Loucy (cell line): ENCODE results near the gene PPP2R1B.

Experiments used
- H2AFZ ChIP-seq: fragments of 200-600 bp; sonication (generic); 2 replicates; pipeline ENCODE4 v1.6.0; 2016; ENCODE audit warnings: antibody characterized with exemption, mild to moderate bottlenecking, low read length, moderate library complexity
- H3F3A ChIP-seq: fragments of 200-600 bp; 2 replicates; pipeline ENCODE4 v1.6.0; 2016; ENCODE audit warnings: antibody characterized with exemption, low read depth, mild to moderate bottlenecking
- H3K27me3 ChIP-seq: fragments of 200-600 bp; sonication (generic); 2 replicates; pipeline ENCODE4 v1.6.1; 2014; ENCODE audit warnings: low read length, mild to moderate bottlenecking; ENCODE audit not compliant: insufficient read depth, poor library complexity, severe bottlenecking
- H3K36me3 ChIP-seq: fragments of 200-600 bp; sonication (generic); 2 replicates; pipeline ENCODE4 v1.6.1; 2016; ENCODE audit warnings: low read length; ENCODE audit not compliant: insufficient read depth
- H3K4me1 ChIP-seq: fragments of 200-600 bp; sonication (generic); 2 replicates; pipeline ENCODE4 v1.5.1; 2014; ENCODE audit warnings: low read length, mild to moderate bottlenecking; ENCODE audit not compliant: insufficient read depth, poor library complexity, severe bottlenecking
- H3K4me2 ChIP-seq: fragments of 200-600 bp; sonication (generic); 2 replicates; pipeline ENCODE4 v1.6.0; 2014; ENCODE audit warnings: antibody characterized with exemption, low read length, low read depth, mild to moderate bottlenecking; ENCODE audit not compliant: poor library complexity, severe bottlenecking
- H3K4me3 ChIP-seq: fragments of 200-600 bp; sonication (generic); 2 replicates; pipeline ENCODE4 v1.5.1; 2014; ENCODE audit warnings: low read length, mild to moderate bottlenecking, mixed read lengths; ENCODE audit not compliant: poor library complexity, severe bottlenecking
- H3K79me2 ChIP-seq: fragments of 200-600 bp; sonication (generic); 2 replicates; pipeline ENCODE4 v1.6.1; 2014; ENCODE audit warnings: low read length; ENCODE audit not compliant: insufficient read depth
- H3K9ac ChIP-seq: fragments of 200-600 bp; sonication (generic); 2 replicates; pipeline ENCODE4 v1.6.0; 2014; ENCODE audit warnings: mild to moderate bottlenecking, low read depth, low read length, moderate library complexity; ENCODE audit not compliant: poor library complexity, severe bottlenecking
- H3K9me2 ChIP-seq: fragments of 200-600 bp; sonication (generic); replicated peaks from 2 replicates; pipeline ENCODE4 v1.6.1; 2016; ENCODE audit warnings: low read depth, low read length, mixed read lengths
- H3K9me3 ChIP-seq: fragments of 200-600 bp; sonication (generic); 2 replicates; pipeline ENCODE4 v1.6.1; 2014; ENCODE audit warnings: mild to moderate bottlenecking, antibody characterized with exemption, low read length, low read depth; ENCODE audit not compliant: insufficient read depth
- H4K20me1 ChIP-seq: fragments of 200-600 bp; sonication (generic); 2 replicates; pipeline ENCODE4 v1.6.0; 2014; ENCODE audit warnings: antibody characterized with exemption, low read length, mild to moderate bottlenecking; ENCODE audit not compliant: insufficient read depth, poor library complexity, severe bottlenecking
- EZH2phosphoT487 ChIP-seq: fragments of 200-600 bp; IDR thresholded peaks from 2 replicates; pipeline ENCODE4 v1.6.1; 2018; ENCODE audit warnings: antibody characterized with exemption, mild to moderate bottlenecking, moderate library complexity, borderline replicate concordance
- TF ChIP-seq, protein P1 (sequence below): fragments of 200-600 bp; sonication (generic); conservative IDR thresholded peaks from 2 replicates; pipeline ENCODE4 v1.5.1; 2014; ENCODE audit warnings: mild to moderate bottlenecking, antibody characterized with exemption, low read length

PPP2R1B gene

DNA sequence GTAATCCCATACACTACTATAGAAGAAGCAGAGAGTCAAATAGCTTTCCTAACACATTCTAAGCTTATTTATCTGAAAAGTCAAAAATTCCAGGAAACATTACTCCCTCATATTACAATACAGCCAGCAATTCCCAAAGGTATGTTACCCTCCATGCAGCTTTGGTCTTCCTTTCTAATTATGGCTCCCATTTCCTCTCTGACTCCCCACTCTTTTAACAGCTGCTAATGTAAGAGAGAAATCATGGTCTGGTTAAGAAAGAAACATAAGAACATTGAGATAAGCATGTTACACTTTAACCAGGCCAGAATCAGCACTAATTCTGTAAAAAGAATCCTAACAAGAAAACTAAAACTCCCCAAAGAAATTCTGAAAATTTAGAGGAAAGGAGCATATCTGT is 6.8 kb downstream of the PPP2R1B start:
- H4K20me1 ChIP-seq: peaks cover 22% of the 10 kb centered on the region
- peaks cover 48% of the 10 kb centered on the region for H3K36me3 ChIP-seq
- peaks cover 37% of the 10 kb centered on the region for H3K4me1 ChIP-seq
- no peaks in the 10 kb centered on the region for H3F3A ChIP-seq
- H2AFZ ChIP-seq: no peak overlapping the region
- no peaks in the 10 kb centered on the region for H3K9me3 ChIP-seq
- no peaks in the 10 kb centered on the region for H3K9me2 ChIP-seq
- no peaks in the 10 kb centered on the region for H3K27me3 ChIP-seq
- H3K79me2 ChIP-seq: peaks cover 38% of the 10 kb centered on the region
- TF ChIP-seq, protein P1, sequence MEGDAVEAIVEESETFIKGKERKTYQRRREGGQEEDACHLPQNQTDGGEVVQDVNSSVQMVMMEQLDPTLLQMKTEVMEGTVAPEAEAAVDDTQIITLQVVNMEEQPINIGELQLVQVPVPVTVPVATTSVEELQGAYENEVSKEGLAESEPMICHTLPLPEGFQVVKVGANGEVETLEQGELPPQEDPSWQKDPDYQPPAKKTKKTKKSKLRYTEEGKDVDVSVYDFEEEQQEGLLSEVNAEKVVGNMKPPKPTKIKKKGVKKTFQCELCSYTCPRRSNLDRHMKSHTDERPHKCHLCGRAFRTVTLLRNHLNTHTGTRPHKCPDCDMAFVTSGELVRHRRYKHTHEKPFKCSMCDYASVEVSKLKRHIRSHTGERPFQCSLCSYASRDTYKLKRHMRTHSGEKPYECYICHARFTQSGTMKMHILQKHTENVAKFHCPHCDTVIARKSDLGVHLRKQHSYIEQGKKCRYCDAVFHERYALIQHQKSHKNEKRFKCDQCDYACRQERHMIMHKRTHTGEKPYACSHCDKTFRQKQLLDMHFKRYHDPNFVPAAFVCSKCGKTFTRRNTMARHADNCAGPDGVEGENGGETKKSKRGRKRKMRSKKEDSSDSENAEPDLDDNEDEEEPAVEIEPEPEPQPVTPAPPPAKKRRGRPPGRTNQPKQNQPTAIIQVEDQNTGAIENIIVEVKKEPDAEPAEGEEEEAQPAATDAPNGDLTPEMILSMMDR: no peak
- TF ChIP-seq EZH2phosphoT487: no peak
- H3K4me2 ChIP-seq: no peak overlapping the region
- no peak overlapping the region for H3K9ac ChIP-seq
- H3K4me3 ChIP-seq: no peak overlapping the region

DNA sequence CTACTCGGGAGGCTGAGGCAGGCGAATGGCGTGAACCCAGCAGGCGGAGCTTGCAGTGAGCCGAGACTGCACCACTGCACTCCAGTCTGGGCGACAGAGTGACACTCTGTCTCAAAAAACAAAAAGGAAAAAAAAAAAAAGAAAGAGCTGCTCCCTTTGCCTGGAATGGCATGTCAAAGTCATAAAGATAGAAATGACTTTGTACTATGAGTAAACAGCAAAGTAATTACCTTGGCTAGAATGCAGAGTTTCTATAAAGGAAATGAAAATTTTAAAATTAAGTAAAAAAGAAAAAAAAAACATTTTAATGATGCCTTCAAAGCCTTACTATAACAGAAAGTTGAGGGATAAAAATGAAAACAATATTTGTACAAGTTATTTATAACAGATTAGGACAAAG is 10.1 kb downstream of the PPP2R1B start:
- Histone ChIP-seq H3K4me1 (peaks cover 11% of the 10 kb centered on the region), H3K9me2 (no peaks in the 10 kb centered on the region), H3K4me3 (no peak overlapping the region), H3K4me2 (no peak overlapping the region), H3K9ac (no peak overlapping the region), H4K20me1 (peaks cover 3% of the 10 kb centered on the region), H3K9me3 (no peaks in the 10 kb centered on the region), H3K79me2 (peaks cover 5% of the 10 kb centered on the region; the same call in 1 of the 2 replicates), H2AFZ (no peak overlapping the region), H3K27me3 (no peaks in the 10 kb centered on the region), H3K36me3 (peaks cover 70% of the 10 kb centered on the region), H3F3A (no peaks in the 10 kb centered on the region)
- no peak for TF ChIP-seq EZH2phosphoT487
- TF ChIP-seq, protein P1: no peak

DNA sequence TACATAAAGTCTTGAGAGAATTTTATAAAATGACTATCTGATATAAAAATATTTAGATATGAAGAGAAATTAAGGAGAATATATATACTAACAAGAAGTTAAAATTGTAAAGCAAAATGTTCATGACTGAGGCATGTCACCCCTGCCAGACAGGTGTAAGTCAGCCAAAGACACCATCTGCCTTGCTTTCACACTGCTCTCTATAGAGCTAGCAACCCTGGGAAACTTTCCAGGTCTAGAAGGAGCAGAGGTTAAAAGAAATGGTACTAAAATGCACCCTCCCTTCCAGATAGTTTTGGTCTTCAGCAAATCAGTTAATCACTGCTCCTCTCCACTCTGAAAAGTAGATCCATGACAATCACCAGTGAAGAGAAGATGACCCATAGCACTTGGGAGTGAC is 16.5 kb downstream of the PPP2R1B start:
- no peak overlapping the region for H3K4me2 ChIP-seq
- H3K9me3 ChIP-seq: no peaks in the 10 kb centered on the region
- TF ChIP-seq EZH2phosphoT487: no peak
- TF ChIP-seq, protein P1: no peak
- H3K4me3 ChIP-seq: no peak overlapping the region
- H3K36me3 ChIP-seq: peaks cover 86% of the 10 kb centered on the region; the same call in 1 of the 2 replicates
- H3K4me1 ChIP-seq: no peaks in the 10 kb centered on the region
- H3K27me3 ChIP-seq: no peaks in the 10 kb centered on the region
- H3K79me2 ChIP-seq: no peaks in the 10 kb centered on the region; the same call in 1 of the 2 replicates
- no peak overlapping the region for H3K9ac ChIP-seq
- H3F3A ChIP-seq: no peaks in the 10 kb centered on the region
- no peak overlapping the region for H2AFZ ChIP-seq
- no peaks in the 10 kb centered on the region for H3K9me2 ChIP-seq
- H4K20me1 ChIP-seq: peaks cover 6% of the 10 kb centered on the region
